Astrocyte of the spinal cord (primary cell): ENCODE measurements around the gene LAIR1.
"Not testable (repeated sequence)": the region's sequence is repeated elsewhere in the genome, so short reads cannot be mapped to it uniquely, and the experiment has no call there.

Experiments used
- DNase-seq: peaks from one replicate; pipeline ENCODE4 v3.0.0; 2011; ENCODE audit warnings: low read depth, low spot score
- H3K4me3 ChIP-seq: 2 replicates; pipeline ENCODE4 v1.5.1; 2011; ENCODE audit warnings: low read depth, mild to moderate bottlenecking, low read length, moderate library complexity
- CTCF ChIP-seq: IDR thresholded peaks from 2 replicates; pipeline ENCODE4 v1.5.1; 2012; ENCODE audit warnings: low read depth, mild to moderate bottlenecking, low read length, inconsistent platforms
- in situ Hi-C: cut with HindIII; loops from 2 replicates; pipeline ENCODE4 v1.10.0; 2017; ENCODE audit warnings: low sequenced_read_pairs

The LAIR1 gene

GRCh38 chr19:54333586-54334298 lies 31.0 kb downstream of the LAIR1 start:
- H3K4me3 ChIP-seq = no peak overlapping the region
- in situ Hi-C loops = no loop called here
- TF ChIP-seq CTCF = no peak
- no peak for DNase-seq

- no peak for TF ChIP-seq CTCF
- DNase-seq = no peak
- in situ Hi-C loops = no loop called here
- H3K4me3 ChIP-seq = no peak overlapping the region
These were observed 32.6 kb downstream of the LAIR1 start for GRCh38 chr19:54332149-54332548.

- no peak overlapping the region for H3K4me3 ChIP-seq
- no peak for TF ChIP-seq CTCF
- DNase-seq = no peak
- in situ Hi-C loops = no loop called here
These were observed 33.1 kb downstream of the LAIR1 start for GRCh38 chr19:54331626-54332025.

- H3K4me3 ChIP-seq = no peak overlapping the region
- TF ChIP-seq CTCF = no peak
- DNase-seq = no peak
- in situ Hi-C loops = no loop called here
These were observed 35.1 kb downstream of the LAIR1 start for GRCh38 chr19:54329476-54330165.

- DNase-seq, H3K4me3 ChIP-seq, in situ Hi-C loops: not testable (repeated sequence)
These were observed 36.0 kb downstream of the LAIR1 start for GRCh38 chr19:54328781-54329180.

- no peak for TF ChIP-seq CTCF
- no peak for DNase-seq
- in situ Hi-C loops = no loop called here
- H3K4me3 ChIP-seq = no peak overlapping the region
These were observed 39.1 kb downstream of the LAIR1 start for GRCh38 chr19:54325631-54326030.

- peak; percentile 68 for TF ChIP-seq CTCF
- in situ Hi-C loops = no loop called here
- DNase-seq = peak; percentile 5
- H3K4me3 ChIP-seq = no peak overlapping the region
These were observed 39.5 kb downstream of the LAIR1 start for GRCh38 chr19:54325194-54325621.
